ENCODE measurements around the gene ZNF358. TPM values are rescaled to one million over a fixed set of nuclear protein-coding genes. Genes with fewer than 3 reads are reported as not detected.

Gene ZNF358
- total RNA-seq, 4 donors from 2014 or later = 69.8 to 139 (median 116) TPM

GRCh38 chr19:7515110-7515644, 726 bp upstream of the ZNF358 start:
- ATAC-seq = peak in 1 of 2 donors; percentile 11
- intact Hi-C loops (cut with DNase I; ENCODE audit: low total_unique reads) = no loop called here

GRCh38 chr19:7516333-7516732, 430 bp downstream of the ZNF358 start:
- no peaks in the 10 kb centered on the region for H3K27me3 ChIP-seq
- no peaks in the 10 kb centered on the region for H3K36me3 ChIP-seq
- peak overlapping the region; percentile 78 to 85 (median 80) for H3K27ac ChIP-seq
- intact Hi-C loops (cut with DNase I; ENCODE audit: low total_unique reads) (loop anchor here (2.0 kb wide), 1 partner anchor 18 kb away; the partner anchor contains the start of gene PNPLA6), in situ Hi-C loops (cut with MboI; ENCODE audit: low sequenced_read_pairs in 4 of 4) (no loop called here)
- peak overlapping the region; percentile 71 to 82 (median 76) for H3K4me3 ChIP-seq
- peaks cover 9 to 14% of the 10 kb centered on the region in 2 donors for H3K4me1 ChIP-seq
- no peak for ATAC-seq
- DNase-seq = no peak
- TF ChIP-seq POLR2A (IDR thresholded peaks at IDR 0.05) = no peak
- no peak for TF ChIP-seq CTCF (IDR thresholded peaks at IDR 0.05 in 4 of 5, conservative IDR thresholded peaks at IDR 0.05 in 1 of 5)
- H3K9me3 ChIP-seq = no peaks in the 10 kb centered on the region

More at GRCh38 chr19:7515110-7515644, 726 bp upstream of the ZNF358 start:
- Histone ChIP-seq H3K9me3 (no peaks in the 10 kb centered on the region), H3K4me1 (peaks cover 9 to 14% of the 10 kb centered on the region in 2 donors), H3K4me3 (peak overlapping the region; percentile 29 to 82 (median 67)), H3K27ac (peak overlapping the region; percentile 20 to 87 (median 83)), H3K36me3 (no peaks in the 10 kb centered on the region), H3K27me3 (no peaks in the 10 kb centered on the region)
- in situ Hi-C loops (cut with MboI; ENCODE audit: low sequenced_read_pairs in 4 of 4) = no loop called here
- TF ChIP-seq CTCF (IDR thresholded peaks at IDR 0.05 in 4 of 5, conservative IDR thresholded peaks at IDR 0.05 in 1 of 5) (no peak), POLR2A (IDR thresholded peaks at IDR 0.05) (no peak)
- DNase-seq = no peak

GRCh38 chr19:7516878-7517277, 975 bp downstream of the ZNF358 start:
- peak overlapping the region; percentile 71 to 82 (median 76) for H3K4me3 ChIP-seq
- H3K4me1 ChIP-seq = peaks cover 11 to 19% of the 10 kb centered on the region in 2 donors
- intact Hi-C loops (cut with DNase I; ENCODE audit: low total_unique reads) = loop anchor here (2.0 kb wide), 1 partner anchor 18 kb away; the partner anchor contains the start of gene PNPLA6
- in situ Hi-C loops (cut with MboI; ENCODE audit: low sequenced_read_pairs in 4 of 4) = no loop called here
- ATAC-seq = no peak
- peak overlapping the region; percentile 78 to 85 (median 80) for H3K27ac ChIP-seq
- no peaks in the 10 kb centered on the region for H3K27me3 ChIP-seq
- TF ChIP-seq CTCF (IDR thresholded peaks at IDR 0.05 in 4 of 5, conservative IDR thresholded peaks at IDR 0.05 in 1 of 5) (no peak), POLR2A (IDR thresholded peaks at IDR 0.05) (no peak)
- H3K9me3 ChIP-seq = no peaks in the 10 kb centered on the region
- no peak for DNase-seq
- H3K36me3 ChIP-seq = no peaks in the 10 kb centered on the region

GRCh38 chr19:7519361-7520130, 3.6 kb downstream of the ZNF358 start:
- Histone ChIP-seq H3K9me3 (no peaks in the 10 kb centered on the region), H3K27me3 (no peaks in the 10 kb centered on the region), H3K4me3 (no peak overlapping the region), H3K27ac (no peak overlapping the region), H3K4me1 (peaks cover 24 to 33% of the 10 kb centered on the region in 2 donors), H3K36me3 (no peaks in the 10 kb centered on the region)
- no peak for TF ChIP-seq CTCF (IDR thresholded peaks at IDR 0.05 in 4 of 5, conservative IDR thresholded peaks at IDR 0.05 in 1 of 5)
- TF ChIP-seq POLR2A (IDR thresholded peaks at IDR 0.05) = no peak
- ATAC-seq (no peak), DNase-seq (no peak)
- intact Hi-C loops (cut with DNase I; ENCODE audit: low total_unique reads) (no loop called here), in situ Hi-C loops (cut with MboI; ENCODE audit: low sequenced_read_pairs in 4 of 4) (no loop called here)
